GM12872 (cell line): ENCODE measurements around the gene COA6.

Source experiments
- TF ChIP-seq, protein P1 (sequence below): IDR thresholded peaks from 3 replicates; pipeline ENCODE4 v1.5.1; 2011; ENCODE audit warnings: low read depth, mild to moderate bottlenecking, low read length, moderate library complexity; ENCODE audit not compliant: insufficient read depth

Gene COA6

DNA sequence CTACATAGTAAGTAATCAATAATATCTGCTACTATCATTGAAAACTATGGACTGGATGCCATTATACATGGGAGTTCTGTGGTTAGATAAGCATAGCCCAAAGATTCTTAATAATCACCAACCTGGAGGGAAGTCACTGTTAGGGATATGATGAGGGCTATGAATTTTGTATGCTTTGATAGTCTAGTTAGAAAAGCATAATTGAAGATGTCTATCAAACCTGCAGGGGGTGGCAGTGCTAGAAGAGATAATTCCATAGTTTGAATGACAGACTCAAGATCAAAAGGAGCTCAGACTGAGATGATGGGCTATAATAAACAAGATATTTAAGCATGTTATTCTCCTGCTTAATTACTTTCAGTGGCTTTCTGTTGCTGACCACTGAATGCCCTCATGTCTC is 15.4 kb upstream of the COA6 start:
- TF ChIP-seq, protein P1, sequence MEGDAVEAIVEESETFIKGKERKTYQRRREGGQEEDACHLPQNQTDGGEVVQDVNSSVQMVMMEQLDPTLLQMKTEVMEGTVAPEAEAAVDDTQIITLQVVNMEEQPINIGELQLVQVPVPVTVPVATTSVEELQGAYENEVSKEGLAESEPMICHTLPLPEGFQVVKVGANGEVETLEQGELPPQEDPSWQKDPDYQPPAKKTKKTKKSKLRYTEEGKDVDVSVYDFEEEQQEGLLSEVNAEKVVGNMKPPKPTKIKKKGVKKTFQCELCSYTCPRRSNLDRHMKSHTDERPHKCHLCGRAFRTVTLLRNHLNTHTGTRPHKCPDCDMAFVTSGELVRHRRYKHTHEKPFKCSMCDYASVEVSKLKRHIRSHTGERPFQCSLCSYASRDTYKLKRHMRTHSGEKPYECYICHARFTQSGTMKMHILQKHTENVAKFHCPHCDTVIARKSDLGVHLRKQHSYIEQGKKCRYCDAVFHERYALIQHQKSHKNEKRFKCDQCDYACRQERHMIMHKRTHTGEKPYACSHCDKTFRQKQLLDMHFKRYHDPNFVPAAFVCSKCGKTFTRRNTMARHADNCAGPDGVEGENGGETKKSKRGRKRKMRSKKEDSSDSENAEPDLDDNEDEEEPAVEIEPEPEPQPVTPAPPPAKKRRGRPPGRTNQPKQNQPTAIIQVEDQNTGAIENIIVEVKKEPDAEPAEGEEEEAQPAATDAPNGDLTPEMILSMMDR = no peak

DNA sequence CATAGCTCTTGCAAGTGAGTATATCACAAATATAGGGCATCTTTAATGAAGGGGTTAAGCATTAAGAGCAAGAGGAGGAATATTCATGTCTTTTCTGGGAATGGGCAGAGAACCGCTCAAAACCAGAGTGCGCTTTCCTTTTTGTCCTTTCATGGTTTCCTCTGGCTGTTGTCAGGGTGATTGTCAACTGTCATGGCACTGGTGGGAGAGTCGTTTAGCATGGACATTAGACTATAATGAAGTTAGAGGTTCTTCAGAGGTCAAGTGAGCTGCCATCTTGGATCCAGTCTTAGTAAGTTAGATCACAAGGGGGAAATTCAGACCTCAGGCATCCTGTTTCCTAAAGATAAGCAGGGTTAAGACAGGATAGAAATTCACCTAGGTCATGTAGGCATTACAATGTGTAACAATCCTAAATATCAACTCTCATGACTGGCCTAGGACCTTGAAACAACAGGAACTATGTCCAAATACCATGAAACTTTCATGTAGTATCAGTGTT is 12.1 kb upstream of the COA6 start:
- TF ChIP-seq, protein P1 = no peak

DNA sequence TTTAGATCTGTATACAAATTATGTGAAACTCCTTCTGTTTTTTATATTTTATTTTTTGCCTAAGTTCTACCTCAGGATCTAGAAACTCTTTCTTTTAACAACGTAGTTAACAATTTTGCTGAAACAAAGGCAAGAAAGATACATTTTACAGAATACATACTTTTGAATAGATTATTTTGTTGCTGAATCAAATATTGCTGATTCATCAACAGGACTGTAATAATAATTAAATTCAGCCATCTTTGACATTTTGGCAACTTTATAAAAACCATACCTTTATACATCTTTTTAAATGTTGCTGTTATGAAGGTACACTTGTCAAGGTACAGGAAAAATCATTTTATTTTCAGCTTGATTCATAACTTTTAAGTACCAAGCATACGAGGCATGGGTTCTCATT is 10.7 kb upstream of the COA6 start:
- TF ChIP-seq, protein P1 = no peak

DNA sequence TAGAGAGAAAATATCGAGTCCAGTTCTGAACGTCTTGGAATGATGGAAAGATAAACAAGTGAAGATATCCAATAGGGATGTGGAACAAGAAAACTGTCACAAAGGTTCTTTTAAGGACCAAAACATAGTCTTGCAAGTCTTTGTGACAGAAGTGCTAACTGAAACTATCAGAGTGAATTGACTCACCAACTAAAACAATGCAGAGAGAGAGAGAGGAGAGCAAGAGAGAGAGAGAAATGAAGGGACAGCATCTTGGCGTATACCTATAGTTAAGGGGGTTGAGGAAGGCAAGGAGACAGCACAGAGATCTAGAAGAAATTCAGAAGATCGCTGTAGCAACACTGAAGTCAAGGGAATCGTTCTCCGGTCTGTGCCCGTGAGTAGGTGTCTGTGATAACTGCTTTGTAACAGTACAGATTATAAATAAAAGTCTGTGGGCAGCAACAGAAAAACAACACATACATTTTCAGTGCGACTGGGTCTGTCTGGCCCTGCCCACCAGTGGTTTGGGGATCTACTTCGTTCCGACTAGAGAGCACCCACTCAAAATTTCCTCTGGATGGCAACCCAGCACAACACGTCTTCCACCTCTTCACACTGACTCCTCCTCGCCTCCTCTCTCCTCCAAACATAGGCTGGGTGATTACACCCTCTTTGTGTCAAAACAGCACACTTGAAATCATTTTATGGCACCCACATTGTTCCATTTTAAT is 4.8 kb upstream of the COA6 start:
- TF ChIP-seq, protein P1 = no peak

DNA sequence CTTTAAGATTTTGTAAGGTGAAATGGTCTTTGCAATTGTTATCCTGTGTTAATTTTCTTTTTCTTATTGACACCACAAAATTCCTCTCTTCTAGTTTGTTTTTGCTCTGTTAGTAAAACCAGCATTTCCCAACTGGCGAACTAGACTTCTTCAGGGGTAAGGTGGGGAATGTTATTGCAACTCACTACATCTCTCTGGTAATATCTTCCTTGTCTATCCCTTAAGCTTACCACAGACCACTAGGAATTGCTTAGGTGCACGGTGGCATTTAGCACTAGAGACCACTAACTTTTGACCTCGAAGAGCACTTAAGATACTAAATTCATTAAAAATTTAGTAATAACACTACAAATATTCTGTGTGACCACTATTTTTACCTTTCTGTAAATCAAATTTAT is 4.2 kb upstream of the COA6 start:
- TF ChIP-seq, protein P1 = no peak

DNA sequence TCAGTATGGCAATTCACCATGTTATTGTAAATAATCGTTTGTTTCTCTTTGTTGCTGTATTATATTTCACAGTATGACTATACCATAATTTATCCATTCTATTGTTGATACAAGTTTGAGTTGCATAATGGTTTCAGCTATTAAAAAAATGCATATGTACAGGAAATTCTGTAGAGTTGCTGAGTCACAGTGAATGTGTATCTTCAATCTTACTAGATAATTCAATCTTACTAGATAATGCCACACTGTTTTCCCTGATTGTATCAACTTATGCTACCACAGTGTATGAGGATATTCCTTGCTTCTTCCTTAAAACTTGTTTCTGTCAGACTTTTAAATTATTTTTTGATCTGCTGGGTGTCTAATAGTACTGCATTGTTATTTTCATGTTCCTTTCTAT is 3.5 kb upstream of the COA6 start:
- TF ChIP-seq, protein P1 = no peak

DNA sequence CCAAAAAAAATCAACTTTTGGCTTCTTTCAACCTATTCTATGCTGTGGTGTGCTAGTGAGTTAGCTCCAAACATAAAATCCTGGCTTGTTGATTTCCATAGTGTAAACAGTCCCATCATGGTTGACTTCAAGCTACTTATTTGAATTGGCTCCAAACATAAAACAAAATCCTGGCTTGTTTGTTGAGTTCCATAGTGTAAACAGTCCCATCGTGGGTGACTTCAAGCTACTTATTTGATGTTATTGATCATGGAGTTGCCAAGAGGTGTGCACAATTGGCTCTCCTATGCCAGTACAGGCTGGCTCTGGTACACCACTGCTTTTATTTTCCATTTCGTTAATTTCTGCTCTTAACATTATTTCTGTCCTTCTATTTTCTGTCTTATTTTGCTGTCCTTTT is 1.8 kb upstream of the COA6 start:
- TF ChIP-seq, protein P1 = no peak
